GM19372 (cell line): ENCODE data around the gene SUGP1.
A peak's percentile ranks its signal among the peaks of the same experiment; 100 is the strongest.
"Not testable (repeated sequence)": the region's sequence is repeated elsewhere in the genome, so short reads cannot be mapped to it uniquely, and the experiment has no call there.

Source experiments
- ATAC-seq: cut with Tn5 transposase; IDR thresholded peaks from one replicate; pipeline ENCODE4 v1.9.1; 2021; ENCODE audit warnings: mild to moderate bottlenecking, low read depth, moderate library complexity; ENCODE audit not compliant: unreplicated experiment

Gene SUGP1, protein sequence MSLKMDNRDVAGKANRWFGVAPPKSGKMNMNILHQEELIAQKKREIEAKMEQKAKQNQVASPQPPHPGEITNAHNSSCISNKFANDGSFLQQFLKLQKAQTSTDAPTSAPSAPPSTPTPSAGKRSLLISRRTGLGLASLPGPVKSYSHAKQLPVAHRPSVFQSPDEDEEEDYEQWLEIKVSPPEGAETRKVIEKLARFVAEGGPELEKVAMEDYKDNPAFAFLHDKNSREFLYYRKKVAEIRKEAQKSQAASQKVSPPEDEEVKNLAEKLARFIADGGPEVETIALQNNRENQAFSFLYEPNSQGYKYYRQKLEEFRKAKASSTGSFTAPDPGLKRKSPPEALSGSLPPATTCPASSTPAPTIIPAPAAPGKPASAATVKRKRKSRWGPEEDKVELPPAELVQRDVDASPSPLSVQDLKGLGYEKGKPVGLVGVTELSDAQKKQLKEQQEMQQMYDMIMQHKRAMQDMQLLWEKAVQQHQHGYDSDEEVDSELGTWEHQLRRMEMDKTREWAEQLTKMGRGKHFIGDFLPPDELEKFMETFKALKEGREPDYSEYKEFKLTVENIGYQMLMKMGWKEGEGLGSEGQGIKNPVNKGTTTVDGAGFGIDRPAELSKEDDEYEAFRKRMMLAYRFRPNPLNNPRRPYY

GRCh38 chr19:19320361-19321140, at the start of gene SUGP1, which contains the start of gene MAU2:
Gene SUGP1, minus strand, starts transcription at chr19:19320509. Its CDS starts 13 bp downstream, at chr19:19320496.
Gene MAU2, plus strand, starts transcription at chr19:19320829. Its CDS starts 31 bp downstream, at chr19:19320860.
- ATAC-seq = peak; percentile 89

GRCh38 chr19:19368087-19368486, 47.8 kb upstream of the SUGP1 start:
- ATAC-seq = no peak

GRCh38 chr19:19366434-19367396, 46.4 kb upstream of the SUGP1 start:
- peak; percentile 84 for ATAC-seq

GRCh38 chr19:19362075-19362474, 41.8 kb upstream of the SUGP1 start:
- no peak for ATAC-seq

GRCh38 chr19:19361075-19361594, 40.8 kb upstream of the SUGP1 start:
- ATAC-seq = peak; percentile 73

DNA sequence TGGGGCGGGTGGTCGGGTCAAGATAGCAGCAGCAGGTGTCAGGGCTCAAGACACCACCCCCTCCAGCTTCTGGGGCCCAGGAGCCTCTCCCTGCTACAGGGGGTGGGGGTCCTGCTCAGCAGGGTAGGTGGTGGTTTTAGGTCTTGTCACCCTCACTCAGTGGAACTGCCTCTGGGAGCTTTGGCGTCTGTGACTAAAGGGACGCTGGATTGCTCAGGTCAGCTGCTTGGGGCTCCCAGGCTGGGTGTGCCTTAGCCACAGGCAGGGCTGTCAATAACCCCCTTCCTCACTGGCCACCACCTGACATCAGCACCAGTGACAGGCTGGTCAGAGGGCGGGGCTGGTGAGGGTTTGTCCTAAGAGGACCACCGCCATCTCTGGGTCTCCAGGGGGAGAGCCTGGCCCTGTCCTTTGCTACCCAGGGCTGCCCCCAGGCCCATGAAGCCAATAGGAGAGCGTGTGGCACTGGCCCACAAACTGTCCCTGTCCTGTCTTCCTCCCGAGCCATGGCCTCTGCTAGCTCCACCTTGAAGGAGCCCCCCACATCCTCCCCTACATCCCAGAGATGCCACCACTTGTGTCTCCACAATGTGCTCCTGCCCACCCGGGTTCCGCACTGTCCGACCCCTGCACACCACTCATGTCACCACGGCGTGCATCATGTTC, 36.7 kb upstream of the SUGP1 start:
- no peak for ATAC-seq

DNA sequence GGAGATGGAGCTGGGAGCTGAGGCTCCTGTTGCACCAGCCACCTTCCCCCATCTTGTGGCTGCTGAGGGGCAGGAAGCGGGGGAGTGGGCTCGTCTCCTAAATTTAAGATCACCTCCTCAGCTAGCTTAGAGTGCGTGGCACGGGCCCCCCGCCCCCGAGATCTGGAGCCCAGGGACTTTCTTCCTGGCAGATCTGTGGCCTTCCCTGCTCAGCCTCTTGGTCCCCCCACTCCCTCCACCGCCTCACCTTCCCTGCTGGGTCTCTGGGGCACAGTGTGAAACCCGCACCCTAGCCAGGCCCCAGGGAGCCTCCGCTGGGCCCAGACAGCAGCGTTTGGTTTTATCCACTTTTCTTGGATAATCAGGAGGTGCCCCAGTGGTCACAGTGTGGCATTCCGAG, 36.2 kb upstream of the SUGP1 start:
- no peak for ATAC-seq

DNA sequence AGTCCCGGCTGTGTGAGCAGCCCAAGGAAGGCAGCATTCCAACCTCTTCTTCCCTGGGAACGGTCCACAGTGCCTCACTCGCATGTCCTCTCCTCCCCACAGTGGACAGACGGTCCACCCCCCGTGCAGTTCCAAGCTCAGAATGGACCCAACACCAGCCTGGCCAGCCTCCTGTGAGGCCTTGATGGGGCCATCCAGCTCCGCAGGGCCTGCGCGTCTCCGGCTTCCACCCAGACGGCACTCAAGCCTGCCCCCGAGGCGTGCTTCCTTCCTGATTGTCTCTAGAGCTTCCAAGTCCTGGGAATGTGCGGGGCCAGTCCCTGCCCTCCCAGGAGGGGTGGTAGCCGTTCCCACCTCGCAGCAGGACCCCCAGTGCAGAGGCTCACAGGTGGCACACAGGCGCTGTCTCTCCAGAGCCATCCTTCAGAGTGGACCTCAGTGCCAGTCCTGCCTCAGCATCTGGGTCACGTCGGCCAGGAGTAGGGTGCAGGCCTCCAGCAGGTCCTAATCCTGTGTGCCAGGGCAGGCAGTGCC, 35.4 kb upstream of the SUGP1 start:
- ATAC-seq = no peak

DNA sequence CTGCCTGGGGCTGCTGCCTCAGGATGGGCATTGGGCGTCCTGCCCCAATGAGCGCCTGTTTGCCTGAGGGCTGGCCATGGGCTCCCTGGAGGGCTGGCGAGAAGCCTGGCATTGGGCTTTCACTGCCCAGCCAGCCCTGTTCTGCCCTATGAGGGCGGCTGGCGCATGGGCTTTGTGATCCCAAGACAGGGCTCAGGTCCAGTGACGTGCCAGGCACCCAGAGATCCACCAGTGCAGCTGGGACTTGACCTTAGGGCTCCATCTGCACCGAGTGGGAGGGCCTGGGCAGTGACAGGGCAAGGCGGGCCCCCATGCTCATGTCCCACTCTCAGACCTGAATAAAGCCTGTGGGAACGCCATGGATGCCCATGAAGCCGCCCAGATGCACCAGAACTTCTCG, 34.6 kb upstream of the SUGP1 start:
- no peak for ATAC-seq

DNA sequence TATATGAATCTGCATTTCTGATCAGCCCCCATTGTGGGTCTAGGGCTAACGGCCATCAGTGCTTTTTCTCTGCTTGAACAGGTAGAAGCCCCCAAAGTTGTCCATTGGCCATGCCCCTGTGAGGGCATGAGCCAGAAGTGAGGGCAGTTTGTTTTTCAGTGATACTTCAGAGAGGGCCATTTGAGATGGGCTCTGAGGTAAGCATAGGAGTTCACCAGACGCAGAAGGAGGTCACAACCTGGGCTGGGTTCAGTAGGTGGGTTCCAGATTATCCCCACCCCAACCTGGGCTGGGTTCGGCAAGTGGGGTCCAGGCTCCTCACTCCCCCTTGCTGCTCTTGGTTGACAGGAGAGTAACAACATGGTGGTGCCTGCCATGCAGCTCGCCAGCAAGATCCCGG, 33.7 kb upstream of the SUGP1 start:
- ATAC-seq = no peak

DNA sequence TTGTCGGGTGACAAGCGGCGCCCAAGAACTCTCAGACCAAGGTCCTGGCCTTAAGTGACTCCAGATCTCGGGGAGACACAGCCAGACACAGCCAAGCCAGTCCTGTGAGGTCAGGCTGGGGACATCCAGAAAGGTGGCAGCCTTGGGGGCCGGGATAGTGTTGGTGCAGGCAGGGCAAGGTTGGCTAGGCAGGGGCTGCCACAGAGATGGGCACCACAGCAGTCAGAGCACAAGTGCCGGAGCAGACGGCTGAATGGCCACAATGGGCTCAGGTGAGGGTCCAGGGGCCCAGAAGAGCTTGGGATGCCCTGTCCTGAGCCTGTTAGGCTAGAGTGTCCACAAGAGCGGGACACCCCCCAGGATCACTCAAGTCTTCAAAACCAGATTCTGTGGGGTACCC, 32.5 kb upstream of the SUGP1 start:
- no peak for ATAC-seq

DNA sequence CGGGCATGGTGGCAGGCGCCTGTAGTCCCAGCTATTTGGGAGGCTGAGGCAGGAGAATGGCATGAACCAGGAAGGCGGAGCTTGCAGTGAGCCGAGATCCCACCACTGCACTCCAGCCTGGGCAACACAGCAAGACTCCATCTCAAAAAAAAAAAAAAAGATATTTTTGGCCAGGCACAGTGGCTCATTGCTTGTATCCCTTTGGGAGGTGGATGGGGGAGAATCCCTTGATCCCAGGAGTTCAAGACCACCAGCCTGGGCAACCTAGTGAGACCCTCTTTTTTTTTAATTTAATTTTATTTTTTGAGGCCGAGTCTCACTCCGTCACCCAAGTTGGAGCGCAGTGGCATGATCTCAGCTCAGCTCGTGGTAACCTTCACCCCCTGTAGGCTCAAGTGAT, 30.4 kb upstream of the SUGP1 start:
- not testable (repeated sequence) for ATAC-seq

GRCh38 chr19:19349365-19349764, 29.1 kb upstream of the SUGP1 start:
- ATAC-seq = no peak

DNA sequence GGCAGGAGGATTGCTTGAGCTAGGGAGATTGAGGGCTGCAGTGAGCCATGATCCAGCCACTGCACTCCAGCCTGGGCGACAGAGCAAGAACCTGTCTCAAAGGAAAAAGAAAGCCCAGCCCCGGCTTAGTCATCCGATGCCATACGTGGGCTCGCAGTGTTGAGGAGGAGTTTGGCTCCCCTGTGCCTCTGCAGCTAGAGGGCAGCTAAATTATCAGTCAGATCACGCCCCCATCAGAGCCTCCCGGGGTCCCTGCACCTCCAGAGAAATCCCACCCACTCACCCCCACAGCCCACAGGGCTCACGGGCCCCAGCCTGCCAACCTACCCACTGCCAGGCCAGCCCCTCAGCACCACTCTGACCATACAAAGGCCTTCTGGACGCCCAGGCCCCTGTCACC, 28.0 kb upstream of the SUGP1 start:
- no peak for ATAC-seq

- no peak for ATAC-seq
Observed at GRCh38 chr19:19347401-19348110, 27.2 kb upstream of the SUGP1 start.

- ATAC-seq = no peak
Observed at GRCh38 chr19:19345970-19346369, 25.7 kb upstream of the SUGP1 start.

- no peak for ATAC-seq
Observed at GRCh38 chr19:19345232-19345631, 24.9 kb upstream of the SUGP1 start.

GRCh38 chr19:19343762-19344161, 23.5 kb upstream of the SUGP1 start:
- ATAC-seq = no peak

- no peak for ATAC-seq
Observed at GRCh38 chr19:19343016-19343362, 22.7 kb upstream of the SUGP1 start.
